Glutamatergic neuron (in vitro differentiated cells): ENCODE results near the gene PGBD1. TPM values are rescaled to one million over a fixed set of nuclear protein-coding genes. Genes with fewer than 3 reads are reported as not detected.

Source experiments
- DNase-seq: peaks from one replicate; pipeline ENCODE4 v3.0.0; 2022
- H3K27ac Mint-ChIP-seq: one replicate; pipeline ENCODE4 v1.8.0; 2020; ENCODE audit warnings: mild to moderate bottlenecking, mixed read lengths, inconsistent platforms; ENCODE audit not compliant: unreplicated experiment
- H3K27me3 Mint-ChIP-seq: one replicate; pipeline ENCODE4 v1.8.0; 2020; ENCODE audit warnings: mild to moderate bottlenecking, moderate library complexity, mixed read lengths, inconsistent platforms; ENCODE audit not compliant: unreplicated experiment
- H3K36me3 Mint-ChIP-seq: one replicate; pipeline ENCODE4 v1.8.0; 2020; ENCODE audit warnings: mild to moderate bottlenecking, mixed read lengths, inconsistent platforms; ENCODE audit not compliant: unreplicated experiment
- H3K4me1 Mint-ChIP-seq: one replicate; pipeline ENCODE4 v1.8.0; 2020; ENCODE audit warnings: mild to moderate bottlenecking, low read depth, mixed read lengths, inconsistent platforms; ENCODE audit not compliant: unreplicated experiment
- H3K4me3 Mint-ChIP-seq: one replicate; pipeline ENCODE4 v1.8.0; 2020; ENCODE audit warnings: mild to moderate bottlenecking, mixed read lengths, inconsistent platforms; ENCODE audit not compliant: unreplicated experiment
- H3K9me3 Mint-ChIP-seq: one replicate; pipeline ENCODE4 v1.8.0; 2020; ENCODE audit warnings: mild to moderate bottlenecking, moderate library complexity, mixed read lengths, inconsistent platforms; ENCODE audit not compliant: unreplicated experiment
- CTCF ChIP-seq: fragments of 200-600 bp; sonication (generic); IDR thresholded peaks from one replicate; pipeline ENCODE4 v1.5.0; 2021; ENCODE audit not compliant: partially characterized antibody, unreplicated experiment
- total RNA-seq: library from RNA; stranded (reverse); fragmentation: NEBNext Ultra II Directional; extraction: Animal tissue kit (Norgen Biotek cat#: 25700); gene quantifications from one replicate; pipeline ENCODE4 v1.2.1, GENCODE V29; 2021; ENCODE audit not compliant: unreplicated experiment

Gene PGBD1
- total RNA-seq, 1 donor from 2014 or later, result 18.1 TPM

- H3K9me3 Mint-ChIP-seq, result peaks cover 2% of the 10 kb centered on the region
- peak overlapping the region; percentile 87 for H3K27ac Mint-ChIP-seq
- DNase-seq, result peak; percentile 46
- H3K36me3 Mint-ChIP-seq, result no peaks in the 10 kb centered on the region
- peaks cover 4% of the 10 kb centered on the region for H3K4me1 Mint-ChIP-seq
- H3K4me3 Mint-ChIP-seq, result peak overlapping the region; percentile 99
- no peaks in the 10 kb centered on the region for H3K27me3 Mint-ChIP-seq
- TF ChIP-seq CTCF, result no peak
Measured at GRCh38 chr6:28251661-28252008, 29.7 kb upstream of the PGBD1 start.

- DNase-seq, result peak; percentile 76
- Mint-ChIP-seq H3K27ac (peak within 1 kb of the TSS; percentile 87), H3K27me3 (no peaks in the 10 kb centered on the region), H3K4me3 (peak within 1 kb of the TSS; percentile 99), H3K36me3 (no peaks in the 10 kb centered on the region), H3K9me3 (peaks cover 2% of the 10 kb centered on the region), H3K4me1 (peaks cover 4% of the 10 kb centered on the region)
- TF ChIP-seq CTCF, result no peak
Measured at GRCh38 chr6:28252009-28252975, 29.1 kb upstream of the PGBD1 start, which contains the start of gene ZKSCAN4. ZKSCAN4 (minus strand) TSS chr6:28252269; CDS start chr6:28251980, 289 bp downstream.

- Mint-ChIP-seq H3K4me1 (peaks cover 4% of the 10 kb centered on the region), H3K4me3 (no peak overlapping the region), H3K9me3 (peaks cover 2% of the 10 kb centered on the region), H3K27me3 (no peaks in the 10 kb centered on the region), H3K27ac (no peak overlapping the region), H3K36me3 (no peaks in the 10 kb centered on the region)
- TF ChIP-seq CTCF, result no peak
- DNase-seq, result no peak
Measured at GRCh38 chr6:28254121-28254519, 27.3 kb upstream of the PGBD1 start.

GRCh38 chr6:28257042-28257441 is 24.3 kb upstream of the PGBD1 start:
- Mint-ChIP-seq H3K4me1 (no peaks in the 10 kb centered on the region), H3K9me3 (peaks cover 2% of the 10 kb centered on the region), H3K4me3 (no peak overlapping the region), H3K27ac (no peak overlapping the region), H3K36me3 (no peaks in the 10 kb centered on the region), H3K27me3 (no peaks in the 10 kb centered on the region)
- TF ChIP-seq CTCF, result no peak
- no peak for DNase-seq
